HG02870 (cell line): ENCODE results near the gene ARRB2.
"Not testable (repeated sequence)": the region's sequence is repeated elsewhere in the genome, so short reads cannot be mapped to it uniquely, and the experiment has no call there.

Experiments
- ATAC-seq: cut with Tn5 transposase; IDR thresholded peaks from one replicate; pipeline ENCODE4 v1.9.1; 2021; ENCODE audit warnings: mild to moderate bottlenecking, moderate library complexity; ENCODE audit not compliant: unreplicated experiment

ARRB2 gene

DNA sequence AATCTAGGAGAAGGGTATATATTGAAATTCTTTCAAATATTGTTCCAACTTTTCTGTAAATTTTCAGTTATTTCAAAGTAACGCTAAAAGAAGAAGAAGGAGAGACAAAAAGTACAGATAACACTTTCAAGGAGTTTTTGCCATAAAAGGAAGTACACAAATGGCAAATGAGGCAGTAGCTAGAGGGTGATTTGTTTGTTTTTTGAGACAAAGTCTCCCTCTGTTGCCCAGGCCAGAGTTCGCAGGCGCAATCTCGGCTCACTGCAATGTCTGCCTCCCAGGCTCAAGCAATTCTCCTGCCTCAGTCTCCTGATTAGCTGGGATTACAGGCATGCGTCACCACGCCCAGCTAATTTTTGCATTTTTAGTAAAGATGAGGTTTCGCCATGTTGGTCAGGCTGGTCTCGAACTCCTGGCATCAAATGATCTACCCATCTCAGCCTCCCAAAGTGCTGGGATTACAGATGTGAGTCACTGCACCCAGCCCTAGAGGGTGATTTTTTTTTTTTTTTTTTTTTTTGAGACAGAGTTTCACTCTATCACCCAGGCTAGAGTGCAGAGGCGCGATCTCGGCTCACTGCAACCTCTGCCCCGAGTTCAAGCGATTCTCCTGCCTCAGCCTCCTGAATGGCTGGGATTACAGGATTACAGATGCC is 10.9 kb upstream of the ARRB2 start:
- not testable (repeated sequence) for ATAC-seq

DNA sequence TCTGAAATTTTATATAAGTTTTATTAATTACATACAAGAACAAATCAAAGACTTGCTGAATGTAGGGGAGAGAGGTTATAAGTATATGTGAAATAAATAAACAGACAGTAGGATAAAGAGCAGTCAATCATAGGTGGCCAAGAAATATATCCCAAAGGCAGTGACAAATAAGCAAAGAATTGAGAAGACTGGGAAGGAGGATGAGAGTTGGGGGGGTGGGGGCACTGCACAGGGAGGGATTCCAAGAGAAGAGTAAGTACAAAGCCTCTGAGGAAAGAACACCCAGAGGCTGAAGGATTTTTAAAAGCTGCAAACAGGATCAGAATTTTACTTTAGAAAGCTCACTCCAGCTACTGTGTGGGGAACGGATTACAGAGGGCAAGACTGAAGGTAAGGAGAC is 9.3 kb upstream of the ARRB2 start:
- no peak for ATAC-seq

DNA sequence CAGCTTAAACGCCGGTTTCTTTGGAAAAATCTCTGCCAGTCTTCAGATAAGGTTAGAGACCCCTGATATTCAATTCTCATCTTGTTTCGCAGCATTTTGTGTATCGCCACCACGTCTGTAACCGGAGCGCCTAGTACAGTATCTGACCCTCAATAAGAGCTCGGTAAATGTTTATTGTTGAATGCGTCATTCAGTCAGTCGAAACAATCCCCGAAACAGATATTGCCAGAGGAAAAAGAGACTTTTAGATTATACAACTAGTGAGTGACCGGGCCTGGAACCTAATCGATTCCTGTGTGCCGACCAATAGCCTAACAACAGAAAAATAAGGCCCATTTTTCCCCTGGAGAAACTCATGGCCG is 7.1 kb upstream of the ARRB2 start:
- ATAC-seq: no peak

DNA sequence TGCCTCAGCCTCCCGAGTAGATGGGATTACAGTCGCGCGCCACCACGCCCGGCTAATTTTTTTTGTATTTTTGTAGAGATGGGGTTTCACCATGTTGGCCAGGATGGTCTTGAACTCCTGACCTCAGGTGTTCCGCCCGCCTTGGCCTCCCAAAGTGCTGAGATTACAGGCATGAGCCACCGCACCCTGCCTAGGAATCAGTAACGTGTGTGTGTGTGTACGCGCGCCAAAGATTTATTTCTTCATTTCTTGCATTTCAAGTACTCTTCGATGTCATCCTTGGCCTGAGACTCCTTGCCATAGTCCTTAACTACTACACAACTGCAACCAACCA is 5.9 kb upstream of the ARRB2 start:
- not testable (repeated sequence) for ATAC-seq

DNA sequence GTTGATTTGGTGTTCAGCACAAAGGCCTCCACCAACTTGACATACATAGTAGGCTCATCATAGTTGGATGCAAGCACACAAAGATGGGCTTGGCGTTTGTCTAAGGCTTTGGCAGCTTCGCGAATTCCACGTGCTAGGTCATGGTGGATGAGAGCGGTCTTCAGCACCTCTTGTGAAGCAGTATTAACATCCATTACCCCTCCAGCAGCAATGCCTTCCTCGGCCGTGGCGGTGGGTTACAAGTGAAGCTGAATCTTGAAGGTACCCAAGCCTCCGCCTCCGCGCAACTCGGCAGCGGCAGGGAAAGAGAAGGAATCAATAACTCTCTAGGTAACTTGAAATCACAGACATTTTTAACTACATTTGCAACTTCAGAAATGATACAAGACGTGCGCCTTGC is 5.4 kb upstream of the ARRB2 start:
- ATAC-seq: no peak

DNA sequence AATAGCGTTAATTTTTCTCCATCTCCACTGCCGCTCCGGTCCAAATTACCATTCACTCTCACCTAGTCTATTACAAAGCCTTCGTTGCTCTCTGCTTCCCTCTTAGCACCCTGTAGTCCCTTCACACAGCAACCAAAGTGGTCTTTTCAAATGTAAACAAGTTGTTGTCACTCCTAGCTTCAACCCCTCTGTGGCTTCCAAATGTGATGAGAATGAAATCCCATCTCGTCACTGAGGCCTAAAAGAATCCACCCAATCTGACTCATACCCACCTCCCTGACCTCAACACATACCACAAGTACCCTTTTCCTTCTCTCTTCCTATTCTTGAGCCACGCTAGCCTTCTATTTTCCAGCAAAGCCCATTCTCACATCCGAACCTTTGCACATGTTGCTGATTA is 4.3 kb upstream of the ARRB2 start:
- ATAC-seq: no peak

DNA sequence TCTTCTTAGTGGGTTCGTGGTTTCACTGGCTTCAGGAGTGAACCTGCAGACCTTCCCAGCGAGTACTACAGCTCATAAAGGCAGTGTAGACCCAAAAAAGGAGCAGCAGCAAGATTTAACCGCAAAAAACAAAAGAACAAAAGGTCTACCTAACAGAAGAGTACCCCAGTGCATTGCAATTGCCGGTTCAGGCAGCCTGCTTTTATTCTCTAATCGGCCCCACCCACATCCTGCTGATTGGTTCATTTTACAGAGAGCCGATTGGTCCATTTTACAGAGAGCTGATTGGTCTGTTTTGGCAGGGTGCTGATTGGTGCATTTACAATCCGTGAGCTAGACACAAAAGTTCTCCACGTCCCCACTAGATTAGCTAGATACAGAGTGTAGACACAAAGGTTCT is 2.0 kb upstream of the ARRB2 start:
- ATAC-seq: no peak

DNA sequence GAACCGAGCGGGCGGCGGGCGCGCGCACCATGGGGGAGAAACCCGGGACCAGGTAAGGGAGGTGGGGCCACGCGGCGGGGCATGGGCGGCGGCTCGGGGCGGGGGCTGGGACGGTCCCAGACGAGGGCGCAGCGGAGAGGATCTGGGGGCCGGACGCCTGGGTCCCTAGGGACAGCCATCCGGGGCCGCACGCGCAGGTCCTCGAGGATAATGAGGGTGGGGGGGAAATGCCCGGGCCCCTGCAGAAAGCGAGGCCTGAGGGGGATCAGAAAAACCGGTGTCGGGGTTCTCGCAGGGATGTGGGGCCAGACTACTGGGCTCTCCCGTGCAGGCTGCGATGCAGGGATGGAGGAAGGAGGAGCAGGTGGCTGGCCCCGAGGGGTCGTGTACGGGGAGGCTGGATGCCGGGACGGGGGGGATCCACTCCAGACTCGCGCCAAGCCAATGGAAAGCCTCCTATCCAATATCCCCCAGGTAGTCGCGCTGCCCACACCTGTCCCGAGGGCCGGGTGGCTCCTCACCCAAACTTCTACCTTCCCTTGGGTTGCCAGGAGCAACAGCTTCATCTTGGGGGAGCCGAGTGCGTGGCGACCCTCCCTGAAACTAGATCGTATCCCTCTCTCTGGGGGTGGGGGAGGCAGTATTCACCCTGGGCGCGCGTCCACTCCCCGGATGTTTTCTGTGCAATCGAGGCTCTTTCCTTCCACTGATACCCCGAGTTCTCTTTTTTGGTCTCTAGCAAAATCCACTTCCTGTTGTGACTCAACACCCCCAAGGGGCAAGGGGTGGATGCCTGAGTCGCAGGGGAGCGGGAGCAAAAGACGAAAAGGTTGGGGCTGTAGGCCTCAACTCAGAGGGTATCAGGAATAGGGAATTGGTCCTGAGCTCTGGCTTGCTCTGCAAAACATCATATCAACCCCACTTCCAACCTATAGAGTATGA is 532 bp downstream of the ARRB2 start:
- no peak for ATAC-seq

DNA sequence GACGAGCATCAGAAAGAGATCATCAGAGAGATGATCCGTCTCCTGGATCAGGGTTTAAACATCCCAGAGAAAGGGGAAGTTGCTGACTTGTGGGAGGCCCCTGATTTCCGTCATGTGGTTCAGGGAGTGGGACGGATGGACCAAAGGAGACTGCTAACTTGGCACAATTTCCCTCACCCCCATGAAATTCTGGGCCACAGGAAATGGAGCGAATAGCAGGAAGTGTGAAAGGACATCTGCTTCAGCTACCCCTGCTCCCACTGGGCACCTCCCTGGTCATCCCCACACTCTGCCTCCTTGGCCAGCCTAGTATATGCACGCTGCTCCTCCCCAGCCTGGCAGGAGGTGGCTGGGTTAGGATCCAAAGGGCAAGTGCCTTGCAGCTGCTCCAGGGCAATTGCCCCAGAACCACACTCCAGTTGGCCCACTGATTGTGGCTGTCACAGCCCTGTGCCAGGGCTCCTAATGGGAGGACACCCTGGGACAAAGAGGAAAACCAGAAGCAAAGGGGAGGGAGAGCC is 1.3 kb downstream of the ARRB2 start:
- no peak for ATAC-seq

DNA sequence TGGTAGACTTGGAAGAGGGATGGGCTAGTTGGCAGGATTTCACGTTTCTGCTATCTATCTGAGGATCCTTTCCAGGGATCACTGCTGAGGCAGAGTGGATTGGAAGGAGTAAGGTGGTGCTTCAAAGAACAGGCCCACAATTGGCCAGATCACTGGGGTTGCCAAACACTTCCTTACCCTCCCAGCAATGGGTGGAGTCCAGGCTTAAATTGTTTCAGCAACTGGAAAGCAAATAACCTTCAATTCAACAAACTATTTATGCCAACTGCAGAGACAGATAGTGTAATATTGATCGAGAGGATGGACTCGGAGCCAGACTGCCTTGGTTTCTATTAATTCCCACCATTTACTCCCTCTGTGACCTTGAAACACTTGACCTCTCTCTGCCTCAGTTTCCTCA is 2.1 kb downstream of the ARRB2 start:
- no peak for ATAC-seq

DNA sequence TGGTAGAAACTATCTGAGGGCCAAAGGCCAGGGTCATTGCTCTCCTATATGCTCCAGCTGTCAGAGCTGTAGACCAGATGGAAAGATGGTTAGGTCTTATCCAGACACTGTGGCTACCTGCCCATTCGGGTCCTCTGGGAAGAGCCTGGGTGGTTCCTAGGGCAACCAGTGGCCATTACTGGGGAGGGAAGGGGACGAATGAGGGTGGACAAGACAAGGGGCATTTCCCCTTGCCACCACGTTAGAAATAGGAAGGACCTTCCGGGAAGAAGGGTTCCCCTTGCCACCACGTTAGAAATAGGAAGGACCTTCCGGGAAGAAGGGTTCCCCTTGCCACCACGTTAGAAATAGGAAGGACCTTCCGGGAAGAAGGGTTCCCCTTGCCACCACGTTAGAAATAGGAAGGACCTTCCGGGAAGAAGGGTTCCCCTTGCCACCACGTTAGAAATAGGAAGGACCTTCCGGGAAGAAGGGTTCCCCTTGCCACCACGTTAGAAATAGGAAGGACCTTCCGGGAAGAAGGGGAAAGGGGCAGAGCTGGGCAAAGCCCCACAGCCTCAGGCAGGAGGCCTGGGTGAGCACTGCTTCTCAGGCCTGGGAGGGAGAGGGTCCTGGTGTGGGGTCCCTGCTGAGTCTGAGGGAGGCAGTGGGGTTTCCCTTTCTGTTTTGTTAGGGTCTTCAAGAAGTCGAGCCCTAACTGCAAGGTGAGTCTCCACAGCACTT is 4.1 kb downstream of the ARRB2 start:
- not testable (repeated sequence) for ATAC-seq

DNA sequence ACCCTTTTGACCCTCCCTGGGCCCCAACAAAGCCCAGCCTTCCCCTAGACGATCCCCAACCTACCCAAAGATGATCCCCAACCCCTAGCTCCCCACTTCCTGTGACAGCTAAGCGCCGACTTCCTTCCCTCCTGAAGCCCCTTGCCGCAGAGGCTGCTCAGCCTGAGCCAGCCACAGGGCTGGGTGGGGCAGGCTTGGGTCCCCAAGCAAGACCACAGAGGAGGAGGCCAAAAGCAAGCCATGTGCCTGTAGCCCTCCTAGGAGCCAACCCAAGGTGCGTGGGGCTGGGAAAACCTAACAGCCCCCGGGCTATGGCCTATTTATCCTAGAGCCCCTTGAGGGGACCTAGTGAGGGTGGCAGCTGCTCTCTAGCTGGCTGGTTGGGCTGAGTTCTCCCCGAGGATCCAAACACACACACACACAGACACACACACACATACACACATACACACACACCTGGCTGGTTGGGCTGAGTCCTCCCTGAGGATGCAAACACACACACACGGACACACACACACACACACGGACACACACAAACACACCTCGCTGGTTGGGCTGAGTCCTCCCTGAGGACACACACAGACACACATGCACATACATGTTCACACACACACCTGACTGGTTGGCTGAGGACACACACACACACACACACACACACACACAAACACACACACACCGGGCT is 4.8 kb downstream of the ARRB2 start:
- no peak for ATAC-seq

DNA sequence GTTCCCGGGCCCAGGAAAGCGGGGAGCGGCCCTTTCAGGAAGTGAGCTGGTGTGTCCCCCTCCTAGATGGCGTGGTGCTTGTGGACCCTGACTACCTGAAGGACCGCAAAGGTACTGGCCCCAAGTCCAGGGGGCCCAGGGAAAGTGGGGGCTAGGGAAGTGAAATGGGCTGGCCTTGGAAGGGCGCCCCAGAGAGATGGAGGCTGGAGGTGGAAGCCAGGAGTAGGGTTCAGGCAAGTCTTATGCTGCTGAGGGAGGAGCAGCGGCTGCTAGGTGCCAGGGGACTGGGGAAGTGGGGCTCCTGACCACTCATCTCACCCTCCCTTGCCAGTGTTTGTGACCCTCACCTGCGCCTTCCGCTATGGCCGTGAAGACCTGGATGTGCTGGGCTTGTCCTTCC is 5.6 kb downstream of the ARRB2 start:
- ATAC-seq: no peak

DNA sequence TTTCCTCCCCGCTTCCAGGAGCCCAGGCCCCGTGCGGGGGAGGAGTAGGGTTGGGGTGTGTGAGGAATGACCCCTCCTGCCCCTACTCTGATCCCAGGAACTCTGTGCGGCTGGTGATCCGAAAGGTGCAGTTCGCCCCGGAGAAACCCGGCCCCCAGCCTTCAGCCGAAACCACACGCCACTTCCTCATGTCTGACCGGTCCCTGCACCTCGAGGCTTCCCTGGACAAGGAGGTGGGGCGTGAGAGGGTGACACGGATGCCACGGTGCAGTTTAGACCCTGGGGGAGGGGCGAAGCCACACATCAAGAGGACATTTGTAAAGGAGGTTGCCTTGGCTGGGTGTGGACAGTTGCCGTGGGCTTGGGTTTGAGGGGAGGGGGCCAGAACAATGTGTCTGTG is 7.4 kb downstream of the ARRB2 start:
- no peak for ATAC-seq

DNA sequence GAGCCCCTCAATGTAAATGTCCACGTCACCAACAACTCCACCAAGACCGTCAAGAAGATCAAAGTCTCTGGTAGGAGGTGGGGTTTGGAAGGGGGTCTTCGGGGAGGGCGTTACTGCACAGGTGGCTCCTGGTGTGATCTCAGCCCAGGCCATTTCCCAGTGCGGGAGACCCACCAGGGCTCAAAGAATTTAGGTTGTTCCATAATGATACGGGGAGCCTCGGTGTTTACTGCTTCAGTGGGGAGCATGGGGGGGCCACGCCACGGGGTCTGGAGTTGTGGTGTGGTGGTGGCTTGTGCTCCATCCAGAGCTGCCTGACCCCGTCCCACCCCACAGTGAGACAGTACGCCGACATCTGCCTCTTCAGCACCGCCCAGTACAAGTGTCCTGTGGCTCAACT is 7.8 kb downstream of the ARRB2 start:
- ATAC-seq: no peak

DNA sequence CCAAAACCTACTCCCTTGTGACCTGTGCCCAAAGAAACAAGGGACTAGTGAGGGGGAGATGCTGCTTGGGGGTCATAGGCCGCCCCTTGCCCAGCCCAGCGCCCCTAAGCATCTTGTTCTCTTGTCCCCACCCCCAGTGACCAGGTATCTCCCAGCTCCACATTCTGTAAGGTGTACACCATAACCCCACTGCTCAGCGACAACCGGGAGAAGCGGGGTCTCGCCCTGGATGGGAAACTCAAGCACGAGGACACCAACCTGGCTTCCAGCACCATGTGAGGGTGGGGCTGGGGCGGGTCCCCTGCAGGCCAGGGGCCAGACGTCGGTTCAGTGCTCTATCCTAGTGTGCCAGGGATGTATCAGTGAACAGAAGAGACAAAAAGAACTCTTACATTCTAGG is 8.7 kb downstream of the ARRB2 start:
- ATAC-seq: no peak

DNA sequence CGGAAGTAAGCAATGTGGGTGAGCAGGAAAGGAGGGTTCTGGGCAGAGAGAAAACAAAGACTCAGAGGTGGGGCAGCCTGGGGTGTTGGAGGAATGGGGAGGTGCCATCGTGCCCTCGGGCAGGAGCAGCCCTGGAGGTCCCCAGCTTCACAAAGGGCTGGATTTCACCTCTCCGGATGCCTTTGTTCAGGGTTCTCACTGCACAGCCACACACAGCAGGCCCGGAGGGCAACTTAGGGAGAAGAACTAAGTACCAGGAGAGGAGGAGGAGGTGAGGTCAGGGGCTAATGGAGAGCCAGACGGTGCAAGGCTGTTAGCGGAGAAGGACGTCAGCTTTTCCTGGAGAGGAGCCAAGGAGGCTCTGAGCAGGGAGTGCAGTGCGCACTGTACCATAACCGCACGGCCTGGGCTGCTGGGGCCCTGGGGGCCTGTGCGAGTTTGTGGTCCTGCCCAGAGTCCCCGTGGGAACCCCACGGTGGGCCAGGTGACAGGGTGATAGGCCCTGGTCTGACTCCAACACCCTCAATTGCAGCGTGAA is 9.3 kb downstream of the ARRB2 start:
- ATAC-seq: no peak

DNA sequence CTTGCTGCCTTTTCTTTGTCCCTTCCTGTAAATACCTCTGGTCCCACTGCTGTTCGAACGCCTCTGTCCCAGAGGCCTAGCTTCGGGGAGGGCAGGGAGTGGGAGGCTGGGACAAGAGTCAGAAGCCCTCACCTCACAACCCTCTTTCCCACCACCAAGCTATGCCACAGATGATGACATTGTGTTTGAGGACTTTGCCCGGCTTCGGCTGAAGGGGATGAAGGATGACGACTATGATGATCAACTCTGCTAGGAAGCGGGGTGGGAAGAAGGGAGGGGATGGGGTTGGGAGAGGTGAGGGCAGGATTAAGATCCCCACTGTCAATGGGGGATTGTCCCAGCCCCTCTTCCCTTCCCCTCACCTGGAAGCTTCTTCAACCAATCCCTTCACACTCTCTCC is 10.4 kb downstream of the ARRB2 start:
- ATAC-seq: no peak

DNA sequence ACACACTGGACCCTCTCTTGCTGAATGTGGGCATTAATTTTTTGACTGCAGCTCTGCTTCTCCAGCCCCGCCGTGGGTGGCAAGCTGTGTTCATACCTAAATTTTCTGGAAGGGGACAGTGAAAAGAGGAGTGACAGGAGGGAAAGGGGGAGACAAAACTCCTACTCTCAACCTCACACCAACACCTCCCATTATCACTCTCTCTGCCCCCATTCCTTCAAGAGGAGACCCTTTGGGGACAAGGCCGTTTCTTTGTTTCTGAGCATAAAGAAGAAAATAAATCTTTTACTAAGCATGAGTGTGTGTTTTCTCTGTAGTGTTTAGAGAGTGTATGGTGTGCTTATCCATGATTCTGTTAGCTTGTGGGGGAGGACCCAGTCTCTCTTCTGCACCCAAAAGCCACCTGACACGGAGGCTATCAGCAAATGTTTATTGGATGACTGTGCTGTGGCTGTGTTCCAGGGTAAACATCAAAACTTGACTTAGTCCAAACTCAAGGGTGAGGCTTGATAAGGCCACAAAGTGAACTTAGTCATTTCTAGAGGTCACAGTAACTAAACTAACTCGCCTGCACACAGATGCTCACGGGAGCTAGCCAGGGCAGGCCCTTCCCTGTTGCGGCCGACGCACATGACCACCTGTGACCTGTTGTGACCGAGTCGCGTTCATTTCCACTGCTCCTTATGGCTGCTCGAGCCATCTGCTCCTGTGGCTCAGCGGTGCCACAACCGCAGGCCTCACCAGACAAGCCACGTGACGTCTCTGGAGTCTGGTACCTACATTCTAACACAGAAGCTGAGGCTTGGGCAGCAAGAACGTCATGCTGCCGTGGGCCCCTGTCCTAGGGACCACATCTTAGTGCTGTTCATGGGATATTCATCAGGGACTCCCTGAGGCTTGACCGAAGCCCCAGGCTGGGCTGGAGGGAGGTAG is 11.0 kb downstream of the ARRB2 start:
- ATAC-seq: no peak
